GM21528 (cell line): ENCODE results near the gene POP4.

Experiments used
- ATAC-seq: cut with Tn5 transposase; IDR thresholded peaks from one replicate; pipeline ENCODE4 v1.9.1; 2021; ENCODE audit warnings: mild to moderate bottlenecking, moderate library complexity; ENCODE audit not compliant: unreplicated experiment, low FRiP score

The POP4 gene

DNA sequence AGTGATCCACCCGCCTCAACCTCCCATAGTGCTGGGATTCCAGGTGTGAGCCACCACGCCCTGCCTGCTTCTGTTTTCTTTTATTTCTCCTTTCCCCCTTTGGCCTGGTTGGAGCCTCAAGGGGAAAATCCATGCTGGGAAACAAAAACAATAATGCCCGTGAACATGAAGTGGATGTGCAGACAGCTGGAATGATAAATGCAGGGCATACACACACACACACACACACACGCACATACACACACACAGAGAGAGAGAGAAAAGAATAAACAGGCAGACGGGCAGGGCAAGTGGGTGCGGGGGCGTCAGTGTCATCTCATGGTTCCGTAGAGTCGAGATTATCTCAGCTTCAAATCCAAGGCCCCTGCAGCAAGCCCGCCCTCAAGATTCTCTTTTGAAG lies 54.8 kb downstream of the POP4 start:
- no peak for ATAC-seq

DNA sequence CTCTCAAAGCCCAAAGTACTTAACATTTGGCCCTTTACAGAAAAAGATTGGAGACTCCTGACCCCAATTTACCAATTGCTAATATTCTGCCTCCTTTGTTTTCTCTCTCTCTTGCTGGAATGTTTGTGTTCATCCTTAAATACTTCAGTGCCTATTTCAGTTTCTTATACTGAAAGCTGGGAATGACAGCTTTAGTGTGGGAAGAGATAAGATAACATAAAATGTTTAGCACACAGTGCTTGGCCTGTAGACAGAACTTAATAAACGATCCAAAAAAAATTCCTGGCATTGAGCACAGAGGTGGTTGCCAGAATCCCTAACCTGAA lies 56.2 kb downstream of the POP4 start:
- ATAC-seq, result no peak

DNA sequence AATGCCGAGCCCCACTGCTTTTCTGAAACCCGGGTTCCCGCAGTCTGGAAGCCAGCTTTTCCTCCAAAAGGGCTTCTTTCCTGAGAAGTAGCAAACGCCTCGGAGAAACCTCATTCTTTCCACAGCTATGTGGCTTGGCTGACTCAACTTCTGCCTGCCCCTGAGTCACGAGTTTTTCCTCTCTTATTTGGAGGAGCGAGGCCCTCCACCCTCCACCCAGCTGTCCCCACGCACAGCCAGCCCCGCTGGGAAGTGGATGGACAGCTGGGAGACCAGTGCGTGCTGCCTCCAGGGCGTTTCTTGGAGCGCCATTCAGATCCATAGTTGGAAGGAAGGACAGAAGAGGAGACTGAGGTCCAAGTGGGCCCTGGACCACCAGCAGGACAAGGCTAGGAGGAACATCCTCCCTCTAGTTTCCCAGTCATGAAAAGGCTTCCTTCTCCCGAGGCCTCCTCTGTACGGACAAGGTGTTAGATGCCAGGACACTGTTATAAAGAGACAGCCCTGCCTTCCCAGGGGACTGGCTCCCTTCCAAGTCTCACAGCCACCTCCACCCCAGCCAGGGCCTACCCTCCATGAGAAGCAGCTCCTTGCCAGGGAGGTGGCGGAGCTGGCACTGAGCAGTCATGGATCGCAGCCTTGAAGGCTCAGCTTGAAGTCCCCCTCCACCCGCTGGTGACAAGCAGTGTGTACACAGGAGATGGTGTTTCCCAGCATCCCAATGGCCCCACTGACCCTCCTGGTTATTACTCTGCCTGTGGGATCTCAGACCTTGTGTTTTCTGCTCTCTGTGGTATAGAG lies 56.7 kb downstream of the POP4 start:
- ATAC-seq, result no peak

DNA sequence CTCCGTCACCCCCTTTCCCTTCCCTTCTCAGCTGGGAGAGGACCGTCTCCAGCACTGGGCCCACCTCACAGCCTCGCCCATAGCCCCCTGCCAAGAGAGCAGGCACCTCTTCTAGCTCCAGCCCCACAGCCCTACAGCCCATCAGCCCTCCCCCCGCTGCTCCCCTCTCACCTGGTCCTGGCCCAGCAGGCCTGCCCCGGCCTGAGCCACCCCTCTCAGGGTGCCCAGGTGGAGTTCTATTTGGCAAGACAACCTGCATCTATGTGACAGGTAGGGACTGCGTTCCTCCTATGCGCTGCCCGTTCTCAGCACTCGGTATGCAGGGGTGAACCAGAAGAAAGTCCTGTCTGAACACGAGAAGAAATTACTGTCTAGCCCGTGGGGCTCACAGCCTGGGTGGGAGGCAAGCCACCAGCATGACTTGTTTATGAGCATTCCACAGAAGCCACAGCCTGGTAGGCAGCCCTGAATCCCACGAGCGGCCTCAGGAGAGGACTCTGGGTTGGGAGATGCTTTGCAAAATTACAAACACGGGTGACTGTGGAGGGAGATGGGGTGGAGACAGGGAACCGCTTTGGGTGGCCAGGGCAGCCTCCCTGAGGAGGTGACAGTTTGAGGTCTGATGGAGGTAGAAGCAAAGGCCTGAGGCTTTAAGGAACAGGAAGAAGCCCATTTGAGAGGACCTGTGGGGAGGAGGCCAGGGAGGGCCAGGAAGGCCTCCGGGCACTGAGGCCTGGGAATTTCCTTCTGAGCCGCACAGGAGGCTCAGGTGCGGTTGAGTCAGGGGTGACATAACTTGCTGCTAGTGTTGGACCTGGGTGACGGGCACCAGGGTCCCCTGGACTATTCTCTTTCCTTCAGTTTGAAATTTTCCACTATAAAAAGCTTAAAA lies 58.0 kb downstream of the POP4 start:
- no peak for ATAC-seq

DNA sequence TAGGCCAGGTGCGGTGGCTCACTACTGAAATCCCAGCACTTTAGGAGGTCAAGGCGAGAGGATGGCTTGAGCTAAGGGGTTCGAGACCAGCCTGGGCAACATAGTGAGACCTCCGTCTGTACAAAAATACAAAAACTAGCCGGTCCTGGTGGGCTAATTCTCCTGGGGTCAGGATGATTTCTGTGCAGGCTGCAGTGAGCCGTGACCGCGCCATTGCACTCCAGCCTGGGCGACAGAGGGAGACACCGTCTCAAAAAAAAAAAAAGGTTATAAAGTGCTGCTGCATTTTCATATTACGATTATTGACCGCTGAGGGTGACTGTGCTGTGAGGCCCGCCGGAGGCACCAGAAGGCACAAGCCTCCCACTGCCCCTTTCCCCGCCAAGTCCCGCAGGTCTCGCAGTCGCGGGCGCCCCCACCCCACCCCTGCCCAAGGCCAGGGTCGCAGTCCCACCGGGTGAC lies 58.7 kb downstream of the POP4 start:
- ATAC-seq, result no peak

DNA sequence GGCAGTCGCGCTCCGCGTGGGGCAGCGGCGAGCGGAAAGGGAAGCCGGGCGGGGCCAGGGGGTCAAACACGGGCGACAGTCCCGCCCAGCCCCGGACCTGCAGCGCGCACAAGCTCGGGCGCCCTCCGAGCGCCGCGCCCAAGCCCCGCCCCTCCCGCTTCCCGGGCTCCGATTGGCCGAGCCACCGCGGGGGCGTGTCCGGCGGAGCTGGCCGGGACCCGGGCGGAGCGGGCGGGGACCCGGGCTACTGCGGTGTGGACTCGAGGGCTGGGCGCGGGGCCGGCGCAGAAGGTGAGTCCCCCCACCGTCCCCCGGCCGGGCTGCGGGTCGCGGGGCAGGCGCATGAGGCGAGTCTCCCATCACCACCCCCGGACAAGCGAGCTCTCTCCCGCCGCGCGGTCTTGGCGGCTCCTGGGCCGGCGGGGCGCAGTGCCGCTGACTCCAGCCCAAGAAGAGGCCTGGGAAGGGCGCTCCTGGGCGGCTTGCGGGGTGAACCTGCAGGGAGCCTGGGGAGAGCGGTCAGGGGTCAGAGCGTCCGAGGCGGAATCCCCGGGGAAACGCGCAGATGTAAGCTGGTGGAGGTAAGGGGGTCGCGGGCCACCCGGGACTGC lies 59.2 kb downstream of the POP4 start, which contains the start of gene PLEKHF1:
PLEKHF1 (plus strand) TSS at position 247 of the 611 bp plus-strand sequence. CDS start 8,379 bp downstream, outside the sequence.
- peak; percentile 78 for ATAC-seq

DNA sequence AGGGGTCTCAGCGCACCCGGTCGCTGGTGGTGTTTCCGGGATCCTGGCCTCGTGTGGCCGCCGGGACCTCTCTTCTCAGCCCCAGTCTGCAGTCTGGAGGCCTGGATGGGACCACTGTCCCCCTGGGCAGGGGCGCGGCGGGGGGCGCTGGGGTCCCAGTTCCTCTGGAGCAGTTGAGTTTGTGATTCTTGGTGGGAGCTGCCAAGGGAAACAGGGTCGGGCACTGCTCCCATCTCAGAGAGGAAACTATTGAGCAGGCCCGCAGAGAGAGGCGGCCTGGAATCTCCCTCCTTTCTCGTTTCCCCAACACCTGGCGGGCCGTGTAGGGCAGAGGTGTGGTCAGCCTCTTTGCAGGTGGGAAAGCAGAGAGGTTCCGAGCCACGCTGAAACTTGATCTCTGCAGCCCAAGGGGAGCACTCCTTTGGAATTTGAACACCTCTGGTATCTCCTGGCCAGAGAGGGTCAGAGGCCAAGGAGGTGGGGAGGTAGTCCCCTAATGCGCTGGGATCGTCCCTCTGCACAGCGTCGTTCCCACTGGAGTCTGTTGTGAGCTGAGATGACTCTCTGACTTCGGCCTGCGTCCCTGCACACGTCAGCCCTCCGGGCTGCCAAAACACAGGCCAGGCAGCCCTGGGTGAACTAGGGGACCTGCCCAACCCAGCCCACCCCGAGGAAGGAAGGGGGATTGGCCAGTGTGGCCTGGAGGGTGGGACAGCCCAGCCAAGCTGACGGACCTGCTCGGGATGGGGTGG lies 59.9 kb downstream of the POP4 start:
- ATAC-seq, result peak; percentile 14
